ENCODE results near the gene PLEK. TPM values are rescaled to one million over a fixed set of nuclear protein-coding genes. Genes with fewer than 3 reads are reported as not detected.

Gene PLEK
- total RNA-seq, 6 experiments from 2014 or later, result 0.98 to 14.8 (median 2.4) TPM

DNA sequence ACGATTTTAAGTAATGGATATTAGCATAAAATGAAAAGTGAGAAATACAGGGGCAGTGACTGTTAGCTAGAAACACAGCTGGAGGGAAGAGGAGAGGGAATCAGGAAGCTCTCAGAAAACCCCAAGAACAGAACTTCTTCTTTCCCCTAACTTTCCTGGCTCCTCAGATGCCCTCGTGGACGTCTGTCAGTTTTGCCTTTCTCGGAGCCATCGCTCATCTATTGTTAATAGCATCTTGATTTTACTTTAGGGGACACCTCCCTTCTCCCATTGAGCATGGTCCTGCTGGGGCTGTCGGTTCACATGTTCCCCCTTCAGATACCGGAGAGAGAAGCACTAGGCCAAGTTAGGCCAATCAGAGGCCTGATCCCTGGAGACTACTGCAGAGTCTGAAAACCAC, 2.3 kb upstream of the PLEK start:
- no peak overlapping the region for H3K4me3 ChIP-seq
- no peaks in the 10 kb centered on the region for H3K27me3 ChIP-seq
- DNase-seq (no peak), ATAC-seq (no peak)
- H3K36me3 ChIP-seq, result no peaks in the 10 kb centered on the region
- H3K4me1 ChIP-seq, result peaks cover 0 to 5% (median 0%) of the 10 kb centered on the region in 4 donors
- no peak overlapping the region for H3K27ac ChIP-seq
- WGBS (ENCODE audit: insufficient coverage, low coverage, low lambda C conversion rate, missing lambda C conversion rate), result 79% methylated on average over 5 of the region's 7 CpGs
- intact Hi-C loops (cut with DNase I), result loop anchor here in 1 of 2 donors (10.0 kb wide), 1 partner anchor 72 kb away; no protein-coding TSS in a partner anchor
- no peak for TF ChIP-seq POLR2A (IDR thresholded peaks at IDR 0.05)
- no peaks in the 10 kb centered on the region for H3K9me3 ChIP-seq

DNA sequence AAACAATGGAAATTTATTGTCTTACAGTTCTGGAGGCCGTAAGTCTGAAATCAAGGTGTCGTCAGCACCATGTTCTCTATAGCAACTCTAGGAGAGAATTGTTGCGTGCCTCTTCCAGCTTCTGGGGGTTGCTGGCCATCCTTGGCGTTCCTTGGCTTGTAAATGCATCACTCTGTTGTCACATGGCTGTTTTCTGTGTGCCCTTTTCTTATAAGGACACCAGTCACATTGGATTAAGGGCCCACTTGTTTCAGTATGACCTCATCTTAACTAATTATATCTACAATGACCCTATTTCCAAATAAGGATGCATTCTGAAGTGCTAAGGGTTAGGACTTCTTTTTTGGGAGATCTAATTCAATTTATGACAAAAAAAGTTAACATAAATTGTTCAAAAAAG, 1.4 kb upstream of the PLEK start:
- no peak for DNase-seq
- Histone ChIP-seq H3K27ac (no peak overlapping the region), H3K4me3 (no peak overlapping the region), H3K4me1 (no peaks in the 10 kb centered on the region), H3K36me3 (no peaks in the 10 kb centered on the region), H3K9me3 (no peaks in the 10 kb centered on the region), H3K27me3 (no peaks in the 10 kb centered on the region)
- TF ChIP-seq, protein P1, sequence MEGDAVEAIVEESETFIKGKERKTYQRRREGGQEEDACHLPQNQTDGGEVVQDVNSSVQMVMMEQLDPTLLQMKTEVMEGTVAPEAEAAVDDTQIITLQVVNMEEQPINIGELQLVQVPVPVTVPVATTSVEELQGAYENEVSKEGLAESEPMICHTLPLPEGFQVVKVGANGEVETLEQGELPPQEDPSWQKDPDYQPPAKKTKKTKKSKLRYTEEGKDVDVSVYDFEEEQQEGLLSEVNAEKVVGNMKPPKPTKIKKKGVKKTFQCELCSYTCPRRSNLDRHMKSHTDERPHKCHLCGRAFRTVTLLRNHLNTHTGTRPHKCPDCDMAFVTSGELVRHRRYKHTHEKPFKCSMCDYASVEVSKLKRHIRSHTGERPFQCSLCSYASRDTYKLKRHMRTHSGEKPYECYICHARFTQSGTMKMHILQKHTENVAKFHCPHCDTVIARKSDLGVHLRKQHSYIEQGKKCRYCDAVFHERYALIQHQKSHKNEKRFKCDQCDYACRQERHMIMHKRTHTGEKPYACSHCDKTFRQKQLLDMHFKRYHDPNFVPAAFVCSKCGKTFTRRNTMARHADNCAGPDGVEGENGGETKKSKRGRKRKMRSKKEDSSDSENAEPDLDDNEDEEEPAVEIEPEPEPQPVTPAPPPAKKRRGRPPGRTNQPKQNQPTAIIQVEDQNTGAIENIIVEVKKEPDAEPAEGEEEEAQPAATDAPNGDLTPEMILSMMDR (IDR thresholded peaks at IDR 0.05), result no peak
- TF ChIP-seq POLR2A (IDR thresholded peaks at IDR 0.05), result no peak
- 91% methylated on average over 4 of the region's 4 CpGs for WGBS (ENCODE audit: insufficient coverage, low coverage, low lambda C conversion rate, missing lambda C conversion rate)
- ATAC-seq, result no peak
- intact Hi-C loops (cut with DNase I), result loop anchor here in 1 of 2 donors (10.0 kb wide), 1 partner anchor 71 kb away; no protein-coding TSS in a partner anchor

DNA sequence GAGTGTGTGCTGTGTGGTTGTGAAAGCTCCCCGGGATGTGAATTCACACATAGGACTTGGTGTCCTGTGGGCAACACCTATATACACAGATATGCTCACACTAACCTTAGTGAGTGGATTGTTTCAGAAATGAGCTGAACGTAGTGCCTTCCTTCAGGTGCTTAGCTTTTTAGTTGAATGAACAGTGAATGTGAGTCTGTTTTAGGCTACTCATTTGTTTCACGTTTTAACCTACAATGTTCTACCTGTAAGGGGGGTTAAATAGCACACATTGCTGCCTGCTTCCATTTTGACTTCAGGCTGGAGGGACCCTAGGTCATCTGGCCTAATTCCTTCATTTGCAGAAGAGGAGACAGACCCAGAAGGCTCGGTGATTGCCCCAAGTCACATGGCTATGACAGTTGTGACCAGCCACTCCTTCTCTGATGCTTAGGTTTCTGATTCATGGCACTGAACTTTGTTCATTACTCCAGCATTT, 1.0 kb downstream of the PLEK start:
- intact Hi-C loops (cut with DNase I), result loop anchor here in 1 of 2 donors (10.0 kb wide), 1 partner anchor 69 kb away; no protein-coding TSS in a partner anchor
- Histone ChIP-seq H3K9me3 (no peaks in the 10 kb centered on the region), H3K27ac (peak overlapping the region in 2 of 3 donors; percentile 57 to 61), H3K27me3 (no peaks in the 10 kb centered on the region), H3K36me3 (no peaks in the 10 kb centered on the region), H3K4me1 (no peaks in the 10 kb centered on the region), H3K4me3 (peak overlapping the region in 2 of 3 donors; percentile 13 to 42)
- TF ChIP-seq, protein P1 (IDR thresholded peaks at IDR 0.05), result no peak
- TF ChIP-seq POLR2A (IDR thresholded peaks at IDR 0.05), result peak; percentile 32
- no peak for DNase-seq
- ATAC-seq, result peak in 3 of 4 donors; percentile 45 to 62 (median 56)
- 54% methylated on average over 4 of the region's 4 CpGs for WGBS (ENCODE audit: insufficient coverage, low coverage, low lambda C conversion rate, missing lambda C conversion rate)

DNA sequence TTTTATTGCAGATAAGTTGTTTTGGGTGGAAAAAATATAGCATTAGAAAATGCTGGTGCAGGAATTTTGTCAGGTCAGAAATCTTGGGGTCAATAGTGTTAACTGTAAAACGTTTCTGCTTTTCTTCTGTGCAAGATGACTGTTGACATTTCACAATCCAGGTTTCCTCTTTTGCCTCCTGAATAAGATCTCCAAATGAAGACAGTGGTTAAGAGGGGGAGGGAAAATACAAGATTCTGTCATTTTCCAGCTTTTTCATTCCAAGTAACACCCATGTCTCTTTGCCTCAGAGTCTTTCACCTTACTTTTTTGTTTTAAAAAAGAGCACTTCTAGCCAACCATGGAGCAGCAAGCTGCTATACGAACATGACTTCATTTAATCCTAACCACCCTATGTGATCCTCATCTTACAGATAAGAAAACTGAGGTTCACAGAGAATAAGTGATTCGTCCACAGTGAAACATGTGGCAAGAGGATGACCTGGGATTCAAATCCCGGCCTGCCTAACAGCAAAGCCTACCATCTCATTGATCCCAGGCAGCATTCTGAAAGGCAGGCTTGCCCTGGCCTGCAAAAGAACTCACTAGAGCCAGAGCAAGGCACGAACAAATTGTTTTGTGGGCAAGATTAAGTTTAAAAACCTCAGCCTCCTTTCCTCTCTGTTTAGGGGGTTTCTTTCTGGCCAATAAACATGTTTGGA, 3.0 kb downstream of the PLEK start:
- Histone ChIP-seq H3K9me3 (no peaks in the 10 kb centered on the region), H3K4me1 (no peaks in the 10 kb centered on the region), H3K27me3 (no peaks in the 10 kb centered on the region), H3K4me3 (peak overlapping the region in 1 of 3 donors; percentile 42), H3K27ac (peak overlapping the region in 2 of 3 donors; percentile 27 to 33), H3K36me3 (no peaks in the 10 kb centered on the region)
- intact Hi-C loops (cut with DNase I), result loop anchor here in 1 of 2 donors (10.0 kb wide), 1 partner anchor 67 kb away; no protein-coding TSS in a partner anchor
- 37% methylated on average over 4 of the region's 5 CpGs for WGBS (ENCODE audit: insufficient coverage, low coverage, low lambda C conversion rate, missing lambda C conversion rate)
- no peak for DNase-seq
- TF ChIP-seq, protein P1 (IDR thresholded peaks at IDR 0.05), result no peak
- TF ChIP-seq POLR2A (IDR thresholded peaks at IDR 0.05), result no peak
- peak in 3 of 4 donors; percentile 27 to 45 (median 39) for ATAC-seq

Measured in right lobe of liver (tissue), 6 donors.